C4-2B (cell line): ENCODE measurements around the gene GNG3.

ENCODE experiments used
- ZFX ChIP-seq: fragments of 450-650 bp; IDR thresholded peaks from 2 replicates; pipeline ENCODE4 v1.6.1; 2017
- TF ChIP-seq, protein P1 (sequence below): fragments of 450-650 bp; conservative IDR thresholded peaks from 2 replicates; pipeline ENCODE4 v1.5.1; 2017; ENCODE audit warnings: mild to moderate bottlenecking

DNA sequence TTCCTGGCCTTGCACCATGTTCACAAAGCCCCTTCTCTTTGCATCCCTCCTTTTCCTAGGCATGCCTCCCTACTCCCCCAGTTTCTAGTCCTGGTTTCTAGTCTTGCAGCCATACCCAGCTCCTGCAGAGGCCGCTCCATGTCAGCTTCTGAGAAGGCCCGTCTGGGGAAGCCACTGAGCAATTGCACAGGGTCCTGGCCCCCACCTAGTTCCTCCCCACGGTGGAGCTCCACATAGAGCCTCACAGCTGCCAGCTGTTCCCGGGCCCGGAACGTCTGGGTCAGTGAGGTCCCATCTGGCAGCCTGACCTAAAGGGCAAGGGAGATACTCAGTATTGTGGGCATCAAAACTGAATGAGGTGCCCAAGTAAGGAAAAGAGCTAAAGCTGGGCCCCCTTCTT is 30.8 kb upstream of the GNG3 start:
- TF ChIP-seq, protein P1, sequence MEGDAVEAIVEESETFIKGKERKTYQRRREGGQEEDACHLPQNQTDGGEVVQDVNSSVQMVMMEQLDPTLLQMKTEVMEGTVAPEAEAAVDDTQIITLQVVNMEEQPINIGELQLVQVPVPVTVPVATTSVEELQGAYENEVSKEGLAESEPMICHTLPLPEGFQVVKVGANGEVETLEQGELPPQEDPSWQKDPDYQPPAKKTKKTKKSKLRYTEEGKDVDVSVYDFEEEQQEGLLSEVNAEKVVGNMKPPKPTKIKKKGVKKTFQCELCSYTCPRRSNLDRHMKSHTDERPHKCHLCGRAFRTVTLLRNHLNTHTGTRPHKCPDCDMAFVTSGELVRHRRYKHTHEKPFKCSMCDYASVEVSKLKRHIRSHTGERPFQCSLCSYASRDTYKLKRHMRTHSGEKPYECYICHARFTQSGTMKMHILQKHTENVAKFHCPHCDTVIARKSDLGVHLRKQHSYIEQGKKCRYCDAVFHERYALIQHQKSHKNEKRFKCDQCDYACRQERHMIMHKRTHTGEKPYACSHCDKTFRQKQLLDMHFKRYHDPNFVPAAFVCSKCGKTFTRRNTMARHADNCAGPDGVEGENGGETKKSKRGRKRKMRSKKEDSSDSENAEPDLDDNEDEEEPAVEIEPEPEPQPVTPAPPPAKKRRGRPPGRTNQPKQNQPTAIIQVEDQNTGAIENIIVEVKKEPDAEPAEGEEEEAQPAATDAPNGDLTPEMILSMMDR: no peak
- no peak for TF ChIP-seq ZFX
